PC-9 (cell line): ENCODE data around the gene PABPC1L.

Source experiments
- CTCF ChIP-seq: fragments of 200-600 bp; sonication (generic); conservative IDR thresholded peaks from 2 replicates; pipeline ENCODE4 v1.6.1; 2017; ENCODE audit warnings: mixed run types, antibody characterized with exemption, mild to moderate bottlenecking, moderate library complexity
- EZH2 ChIP-seq: fragments of 200-600 bp; sonication (generic); IDR thresholded peaks from 2 replicates; pipeline ENCODE4 v1.8.0; 2017; ENCODE audit warnings: antibody characterized with exemption, low read depth

DNA sequence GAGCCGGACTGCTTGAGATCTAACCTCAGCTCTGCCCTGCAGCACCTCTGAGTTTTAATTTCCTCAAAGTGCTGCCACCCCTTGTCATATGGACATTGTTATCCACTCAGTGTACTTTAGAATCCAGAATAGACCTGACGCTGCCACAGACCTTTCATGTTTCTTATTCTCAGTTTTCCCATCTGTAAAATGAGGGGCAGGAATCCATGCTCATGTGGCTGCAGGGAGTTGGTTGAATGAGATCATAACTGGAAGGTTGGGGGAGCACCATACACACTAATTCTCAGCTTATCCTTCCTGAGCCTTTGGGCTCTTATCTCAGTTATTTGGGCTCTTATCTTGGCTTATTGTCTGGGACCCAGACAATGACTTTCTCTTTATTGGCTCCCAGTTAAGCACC lies 2.3 kb downstream of the PABPC1L start:
- TF ChIP-seq CTCF (no peak), EZH2 (no peak)
